GM21526 (cell line): ENCODE measurements around the gene ULBP1.
"Not testable (repeated sequence)": the region's sequence is repeated elsewhere in the genome, so short reads cannot be mapped to it uniquely, and the experiment has no call there.

ENCODE experiments used
- ATAC-seq: cut with Tn5 transposase; IDR thresholded peaks from one replicate; pipeline ENCODE4 v1.9.1; 2021; ENCODE audit warnings: moderate library complexity; ENCODE audit not compliant: unreplicated experiment, low FRiP score

ULBP1 gene

GRCh38 chr6:149969635-149970034 lies 5.9 kb downstream of the ULBP1 start:
- ATAC-seq: no peak

GRCh38 chr6:149974394-149974793 lies 10.7 kb downstream of the ULBP1 start:
- ATAC-seq: not testable (repeated sequence)

- ATAC-seq: no peak
Measured at GRCh38 chr6:149974825-149975224, 11.1 kb downstream of the ULBP1 start.

GRCh38 chr6:149975400-149975799 lies 11.7 kb downstream of the ULBP1 start:
- no peak for ATAC-seq

- no peak for ATAC-seq
Measured at GRCh38 chr6:149977221-149977620, 13.5 kb downstream of the ULBP1 start.

GRCh38 chr6:149978610-149979009 lies 14.9 kb downstream of the ULBP1 start:
- ATAC-seq: no peak

- ATAC-seq: no peak
Measured at GRCh38 chr6:149979293-149979692, 15.6 kb downstream of the ULBP1 start.

- no peak for ATAC-seq
Measured at GRCh38 chr6:149983145-149983544, 19.4 kb downstream of the ULBP1 start.

GRCh38 chr6:149984773-149985172 lies 21.0 kb downstream of the ULBP1 start:
- no peak for ATAC-seq

GRCh38 chr6:149985481-149985937 lies 21.8 kb downstream of the ULBP1 start:
- no peak for ATAC-seq

GRCh38 chr6:149987602-149988107 lies 23.9 kb downstream of the ULBP1 start:
- no peak for ATAC-seq

GRCh38 chr6:149988550-149989346 lies 25.0 kb downstream of the ULBP1 start:
- no peak for ATAC-seq

- ATAC-seq: no peak
Measured at GRCh38 chr6:149990212-149990660, 26.5 kb downstream of the ULBP1 start.

- ATAC-seq: no peak
Measured at GRCh38 chr6:149990661-149991471, 27.1 kb downstream of the ULBP1 start.

- not testable (repeated sequence) for ATAC-seq
Measured at GRCh38 chr6:149991472-149991795, 27.7 kb downstream of the ULBP1 start.

- no peak for ATAC-seq
Measured at GRCh38 chr6:149991838-149992237, 28.1 kb downstream of the ULBP1 start.

GRCh38 chr6:149995235-149995750 lies 31.6 kb downstream of the ULBP1 start:
- no peak for ATAC-seq

- ATAC-seq: no peak
Measured at GRCh38 chr6:149995971-149996370, 32.2 kb downstream of the ULBP1 start.

GRCh38 chr6:149999636-150000035 lies 35.9 kb downstream of the ULBP1 start:
- no peak for ATAC-seq

- peak; percentile 44 for ATAC-seq
Measured at GRCh38 chr6:150001295-150002008, 37.7 kb downstream of the ULBP1 start.

- no peak for ATAC-seq
Measured at GRCh38 chr6:150002710-150003109, 39.0 kb downstream of the ULBP1 start.
